ENCODE measurements around the gene APC2. TPM values are rescaled to one million over a fixed set of nuclear protein-coding genes. Genes with fewer than 3 reads are reported as not detected.

APC2 gene
- total and polyA plus RNA-seq, 8 donors = 0.06 to 1.4 (median 0.68) TPM

- intact Hi-C loops (cut with DNase I) = no loop called here
Observed at GRCh38 chr19:1409204-1410005, 40.5 kb upstream of the APC2 start.

GRCh38 chr19:1410136-1410786 is 39.7 kb upstream of the APC2 start:
- Histone ChIP-seq H3K27ac (peak overlapping the region in 1 of 2 donors; percentile 63), H3K4me1 (peaks cover 50 to 80% of the 10 kb centered on the region in 2 donors), H3K27me3 (no peaks in the 10 kb centered on the region), H3K4me3 (peak overlapping the region in 1 of 2 donors; percentile 97), H3K36me3 (peaks cover 6 to 23% of the 10 kb centered on the region in 2 donors), H3K9me3 (no peaks in the 10 kb centered on the region)
- TF ChIP-seq CTCF (IDR thresholded peaks at IDR 0.05) = no peak
- no peak for ATAC-seq
- intact Hi-C loops (cut with DNase I) = no loop called here
- peak in 1 of 4 donors; percentile 74 for DNase-seq

More at GRCh38 chr19:1409204-1410005, 40.5 kb upstream of the APC2 start:
- peak in 1 of 4 donors; percentile 81 for DNase-seq
- TF ChIP-seq CTCF (IDR thresholded peaks at IDR 0.05) = no peak
- Histone ChIP-seq H3K27ac (peak overlapping the region; percentile 90 to 94), H3K9me3 (no peaks in the 10 kb centered on the region), H3K27me3 (no peaks in the 10 kb centered on the region), H3K4me3 (peak overlapping the region; percentile 91 to 97), H3K36me3 (peaks cover 6 to 23% of the 10 kb centered on the region in 2 donors), H3K4me1 (peaks cover 44 to 75% of the 10 kb centered on the region in 2 donors)
- no peak for ATAC-seq

- H3K27ac ChIP-seq = peak overlapping the region in 1 of 2 donors; percentile 63
- no peak for TF ChIP-seq CTCF (IDR thresholded peaks at IDR 0.05)
- peaks cover 6 to 23% of the 10 kb centered on the region in 2 donors for H3K36me3 ChIP-seq
- ATAC-seq (no peak), DNase-seq (peak in 2 of 4 donors; percentile 27 to 69)
- intact Hi-C loops (cut with DNase I) = no loop called here
- H3K4me1 ChIP-seq = peaks cover 53 to 85% of the 10 kb centered on the region in 2 donors
- no peaks in the 10 kb centered on the region for H3K27me3 ChIP-seq
- no peaks in the 10 kb centered on the region for H3K9me3 ChIP-seq
- peak overlapping the region in 1 of 2 donors; percentile 97 for H3K4me3 ChIP-seq
Observed at GRCh38 chr19:1410789-1411188, 39.1 kb upstream of the APC2 start.

GRCh38 chr19:1411255-1412191 is 38.4 kb upstream of the APC2 start:
- DNase-seq (peak in 3 of 4 donors; percentile 40 to 82 (median 44)), ATAC-seq (no peak)
- Histone ChIP-seq H3K36me3 (peaks cover 6 to 25% of the 10 kb centered on the region in 2 donors), H3K27me3 (no peaks in the 10 kb centered on the region), H3K4me3 (no peak overlapping the region), H3K27ac (peak overlapping the region; percentile 9 to 63), H3K9me3 (no peaks in the 10 kb centered on the region), H3K4me1 (peaks cover 58 to 87% of the 10 kb centered on the region in 2 donors)
- no peak for TF ChIP-seq CTCF (IDR thresholded peaks at IDR 0.05)
- intact Hi-C loops (cut with DNase I) = no loop called here
